ENCODE results near the gene ATXN1.

DNA sequence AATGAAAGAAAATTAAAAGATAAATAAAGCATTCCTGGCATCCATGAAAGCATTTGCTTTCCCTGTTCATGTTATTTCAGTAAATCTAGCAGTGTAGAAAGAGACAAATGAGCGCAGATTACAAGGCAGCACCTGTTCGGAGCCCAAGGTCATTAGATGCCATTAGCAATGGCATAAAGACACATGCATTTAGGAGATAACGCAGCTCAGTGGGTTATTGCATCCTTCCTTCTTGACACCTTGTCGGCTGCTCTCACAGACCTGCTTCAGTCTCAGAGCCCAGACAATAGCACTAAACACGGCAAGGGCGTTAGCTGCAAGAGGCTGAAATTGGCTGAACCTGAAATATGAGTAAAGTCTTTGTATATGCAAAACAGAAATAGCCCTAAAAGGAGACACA lies 140.3 kb downstream of the ATXN1 start:
- TF ChIP-seq, protein P1, sequence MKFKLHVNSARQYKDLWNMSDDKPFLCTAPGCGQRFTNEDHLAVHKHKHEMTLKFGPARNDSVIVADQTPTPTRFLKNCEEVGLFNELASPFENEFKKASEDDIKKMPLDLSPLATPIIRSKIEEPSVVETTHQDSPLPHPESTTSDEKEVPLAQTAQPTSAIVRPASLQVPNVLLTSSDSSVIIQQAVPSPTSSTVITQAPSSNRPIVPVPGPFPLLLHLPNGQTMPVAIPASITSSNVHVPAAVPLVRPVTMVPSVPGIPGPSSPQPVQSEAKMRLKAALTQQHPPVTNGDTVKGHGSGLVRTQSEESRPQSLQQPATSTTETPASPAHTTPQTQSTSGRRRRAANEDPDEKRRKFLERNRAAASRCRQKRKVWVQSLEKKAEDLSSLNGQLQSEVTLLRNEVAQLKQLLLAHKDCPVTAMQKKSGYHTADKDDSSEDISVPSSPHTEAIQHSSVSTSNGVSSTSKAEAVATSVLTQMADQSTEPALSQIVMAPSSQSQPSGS (CRISPR knock-in tag; IDR thresholded peaks at IDR 0.05; ENCODE audit: borderline replicate concordance, low read depth): no peak
- TF ChIP-seq, protein P2, sequence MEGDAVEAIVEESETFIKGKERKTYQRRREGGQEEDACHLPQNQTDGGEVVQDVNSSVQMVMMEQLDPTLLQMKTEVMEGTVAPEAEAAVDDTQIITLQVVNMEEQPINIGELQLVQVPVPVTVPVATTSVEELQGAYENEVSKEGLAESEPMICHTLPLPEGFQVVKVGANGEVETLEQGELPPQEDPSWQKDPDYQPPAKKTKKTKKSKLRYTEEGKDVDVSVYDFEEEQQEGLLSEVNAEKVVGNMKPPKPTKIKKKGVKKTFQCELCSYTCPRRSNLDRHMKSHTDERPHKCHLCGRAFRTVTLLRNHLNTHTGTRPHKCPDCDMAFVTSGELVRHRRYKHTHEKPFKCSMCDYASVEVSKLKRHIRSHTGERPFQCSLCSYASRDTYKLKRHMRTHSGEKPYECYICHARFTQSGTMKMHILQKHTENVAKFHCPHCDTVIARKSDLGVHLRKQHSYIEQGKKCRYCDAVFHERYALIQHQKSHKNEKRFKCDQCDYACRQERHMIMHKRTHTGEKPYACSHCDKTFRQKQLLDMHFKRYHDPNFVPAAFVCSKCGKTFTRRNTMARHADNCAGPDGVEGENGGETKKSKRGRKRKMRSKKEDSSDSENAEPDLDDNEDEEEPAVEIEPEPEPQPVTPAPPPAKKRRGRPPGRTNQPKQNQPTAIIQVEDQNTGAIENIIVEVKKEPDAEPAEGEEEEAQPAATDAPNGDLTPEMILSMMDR (IDR thresholded peaks at IDR 0.05): no peak
- TF ChIP-seq ETV6 (CRISPR knock-in tag; IDR thresholded peaks at IDR 0.05): no peak
- TF ChIP-seq, protein P3, sequence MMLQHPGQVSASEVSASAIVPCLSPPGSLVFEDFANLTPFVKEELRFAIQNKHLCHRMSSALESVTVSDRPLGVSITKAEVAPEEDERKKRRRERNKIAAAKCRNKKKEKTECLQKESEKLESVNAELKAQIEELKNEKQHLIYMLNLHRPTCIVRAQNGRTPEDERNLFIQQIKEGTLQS (CRISPR knock-in tag; conservative IDR thresholded peaks at IDR 0.05): no peak
- no peak for TF ChIP-seq SP1 (CRISPR knock-in tag; conservative IDR thresholded peaks at IDR 0.05)
- no peak for TF ChIP-seq FOXK1 (CRISPR knock-in tag; IDR thresholded peaks at IDR 0.05)
- TF ChIP-seq, protein P4, sequence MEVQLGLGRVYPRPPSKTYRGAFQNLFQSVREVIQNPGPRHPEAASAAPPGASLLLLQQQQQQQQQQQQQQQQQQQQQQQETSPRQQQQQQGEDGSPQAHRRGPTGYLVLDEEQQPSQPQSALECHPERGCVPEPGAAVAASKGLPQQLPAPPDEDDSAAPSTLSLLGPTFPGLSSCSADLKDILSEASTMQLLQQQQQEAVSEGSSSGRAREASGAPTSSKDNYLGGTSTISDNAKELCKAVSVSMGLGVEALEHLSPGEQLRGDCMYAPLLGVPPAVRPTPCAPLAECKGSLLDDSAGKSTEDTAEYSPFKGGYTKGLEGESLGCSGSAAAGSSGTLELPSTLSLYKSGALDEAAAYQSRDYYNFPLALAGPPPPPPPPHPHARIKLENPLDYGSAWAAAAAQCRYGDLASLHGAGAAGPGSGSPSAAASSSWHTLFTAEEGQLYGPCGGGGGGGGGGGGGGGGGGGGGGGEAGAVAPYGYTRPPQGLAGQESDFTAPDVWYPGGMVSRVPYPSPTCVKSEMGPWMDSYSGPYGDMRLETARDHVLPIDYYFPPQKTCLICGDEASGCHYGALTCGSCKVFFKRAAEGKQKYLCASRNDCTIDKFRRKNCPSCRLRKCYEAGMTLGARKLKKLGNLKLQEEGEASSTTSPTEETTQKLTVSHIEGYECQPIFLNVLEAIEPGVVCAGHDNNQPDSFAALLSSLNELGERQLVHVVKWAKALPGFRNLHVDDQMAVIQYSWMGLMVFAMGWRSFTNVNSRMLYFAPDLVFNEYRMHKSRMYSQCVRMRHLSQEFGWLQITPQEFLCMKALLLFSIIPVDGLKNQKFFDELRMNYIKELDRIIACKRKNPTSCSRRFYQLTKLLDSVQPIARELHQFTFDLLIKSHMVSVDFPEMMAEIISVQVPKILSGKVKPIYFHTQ (CRISPR knock-in tag; IDR thresholded peaks at IDR 0.05): no peak
- TF ChIP-seq ATF1 (CRISPR knock-in tag; IDR thresholded peaks at IDR 0.05): no peak
- TF ChIP-seq NR3C1 (CRISPR knock-in tag; conservative IDR thresholded peaks at IDR 0.05; ENCODE audit: low read depth): no peak
- TF ChIP-seq MXD4 (CRISPR knock-in tag; IDR thresholded peaks at IDR 0.05; ENCODE audit: borderline replicate concordance): no peak

Measured in WTC11 (cell line).